Measurements from ENCODE around the gene GTPBP1. TPM values are rescaled to one million over a fixed set of nuclear protein-coding genes. Genes with fewer than 3 reads are reported as not detected.
A peak's percentile ranks its signal among the peaks of the same experiment; 100 is the strongest.

The GTPBP1 gene
- total RNA-seq, 1 donor from 2014 or later: 49.8 TPM

DNA sequence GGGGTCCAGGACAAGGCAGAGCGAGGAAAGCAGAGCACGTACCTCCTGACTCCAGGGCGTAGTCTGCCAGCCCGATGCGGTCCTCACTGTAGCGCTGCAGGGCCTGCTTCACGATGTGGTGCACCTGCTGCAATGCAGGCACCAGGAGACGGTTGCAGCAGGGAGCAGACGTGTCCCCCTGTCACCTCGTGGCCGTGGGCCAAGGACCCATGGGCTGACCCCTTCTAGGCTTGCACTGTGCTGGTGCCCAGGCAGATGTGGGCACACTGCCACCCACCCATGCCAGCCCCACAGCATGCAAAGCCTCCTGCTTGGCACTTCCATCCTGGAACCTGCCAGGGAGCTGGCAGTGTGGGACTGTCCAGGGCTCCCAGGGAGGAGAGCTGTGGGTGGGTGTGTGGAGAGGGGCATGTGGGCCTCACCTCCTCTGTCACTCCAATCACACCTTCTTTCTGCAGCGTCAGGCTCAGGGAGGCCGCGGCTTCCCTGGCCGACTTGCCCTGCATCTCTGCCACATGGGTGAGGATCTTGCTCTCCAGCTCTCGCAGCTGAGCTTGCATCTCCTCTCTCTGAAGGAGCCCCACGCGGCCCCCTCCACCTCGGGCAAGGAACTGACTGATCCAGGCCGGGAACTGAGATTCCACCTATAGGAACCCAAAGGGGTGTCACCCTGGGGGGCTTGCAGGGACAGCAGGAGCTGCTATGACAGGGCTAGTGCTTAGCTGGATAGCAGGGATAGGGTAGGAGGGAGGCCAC is 33.7 kb downstream of the GTPBP1 start:
- Histone ChIP-seq H3K27me3 (ENCODE audit: insufficient read depth, low read length) (no peaks in the 10 kb centered on the region), H3K4me2 (ENCODE audit: low read length) (no peak overlapping the region), H3K27ac (ENCODE audit: low read depth, low read length) (no peak overlapping the region), H2AFZ (ENCODE audit: low read depth, low read length) (no peak overlapping the region), H3K9ac (ENCODE audit: low read length) (no peak overlapping the region), H3K36me3 (ENCODE audit: insufficient read depth, low read length) (peaks cover 39% of the 10 kb centered on the region), H4K20me1 (ENCODE audit: insufficient read depth, low read length) (peaks cover 18% of the 10 kb centered on the region), H3K9me3 (ENCODE audit: insufficient read depth, low read depth, low read length) (no peaks in the 10 kb centered on the region), H3K79me2 (ENCODE audit: insufficient read depth, low read length) (no peaks in the 10 kb centered on the region), H3K4me1 (ENCODE audit: insufficient read depth, low read length) (peaks cover 3% of the 10 kb centered on the region), H3K4me3 (ENCODE audit: insufficient read depth, low read depth, low read length) (no peak overlapping the region)
- Mint-ChIP-seq H3K36me3 (ENCODE audit: low read depth, unreplicated experiment) (peaks cover 25% of the 10 kb centered on the region), H3K27me3 (ENCODE audit: low read depth, unreplicated experiment) (no peaks in the 10 kb centered on the region), H3K4me3 (ENCODE audit: unreplicated experiment) (no peak overlapping the region), H3K4me1 (ENCODE audit: low read depth, unreplicated experiment) (peaks cover 7% of the 10 kb centered on the region), H3K9me3 (ENCODE audit: unreplicated experiment) (no peaks in the 10 kb centered on the region), H3K27ac (ENCODE audit: unreplicated experiment) (peak overlapping the region; percentile 26)
- DNase-seq (ENCODE audit: low read depth) (no peak), FAIRE-seq (no peak)
- TF ChIP-seq EZH2 (IDR thresholded peaks at IDR 0.05; ENCODE audit: insufficient read depth, low read length): no peak
- TF ChIP-seq, protein P1, sequence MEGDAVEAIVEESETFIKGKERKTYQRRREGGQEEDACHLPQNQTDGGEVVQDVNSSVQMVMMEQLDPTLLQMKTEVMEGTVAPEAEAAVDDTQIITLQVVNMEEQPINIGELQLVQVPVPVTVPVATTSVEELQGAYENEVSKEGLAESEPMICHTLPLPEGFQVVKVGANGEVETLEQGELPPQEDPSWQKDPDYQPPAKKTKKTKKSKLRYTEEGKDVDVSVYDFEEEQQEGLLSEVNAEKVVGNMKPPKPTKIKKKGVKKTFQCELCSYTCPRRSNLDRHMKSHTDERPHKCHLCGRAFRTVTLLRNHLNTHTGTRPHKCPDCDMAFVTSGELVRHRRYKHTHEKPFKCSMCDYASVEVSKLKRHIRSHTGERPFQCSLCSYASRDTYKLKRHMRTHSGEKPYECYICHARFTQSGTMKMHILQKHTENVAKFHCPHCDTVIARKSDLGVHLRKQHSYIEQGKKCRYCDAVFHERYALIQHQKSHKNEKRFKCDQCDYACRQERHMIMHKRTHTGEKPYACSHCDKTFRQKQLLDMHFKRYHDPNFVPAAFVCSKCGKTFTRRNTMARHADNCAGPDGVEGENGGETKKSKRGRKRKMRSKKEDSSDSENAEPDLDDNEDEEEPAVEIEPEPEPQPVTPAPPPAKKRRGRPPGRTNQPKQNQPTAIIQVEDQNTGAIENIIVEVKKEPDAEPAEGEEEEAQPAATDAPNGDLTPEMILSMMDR (IDR thresholded peaks at IDR 0.05; ENCODE audit: insufficient read depth, low read depth, low read length): no peak

DNA sequence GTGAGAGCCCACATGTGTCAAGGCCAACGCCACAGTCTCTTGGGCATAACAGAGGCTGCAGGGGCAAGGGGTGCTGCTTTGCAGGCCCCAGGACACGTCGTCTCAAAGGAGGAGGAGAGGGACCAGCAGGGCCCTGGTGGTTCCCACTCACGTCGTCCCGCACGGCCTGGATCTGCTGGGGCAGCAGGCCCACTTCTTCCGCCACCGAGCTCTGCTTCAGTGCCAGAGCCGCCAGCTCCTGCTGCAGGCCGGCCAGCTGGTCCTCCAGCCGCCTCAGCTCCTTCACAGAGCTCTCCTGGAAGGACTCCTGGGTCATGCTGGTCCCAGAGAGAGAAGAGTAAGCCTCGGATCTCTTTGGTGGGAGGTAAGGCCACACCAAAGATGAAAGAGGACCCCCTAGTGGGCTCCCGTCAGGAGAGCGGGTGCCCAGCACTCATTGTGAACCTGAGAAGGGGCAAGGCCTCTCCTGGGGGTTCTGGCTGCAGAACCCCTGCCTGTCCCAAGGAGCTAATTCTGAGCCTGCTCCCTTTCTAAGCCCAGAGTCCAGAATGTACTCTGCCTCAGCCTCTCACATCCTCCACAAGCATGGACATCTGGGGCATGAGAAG is 34.5 kb downstream of the GTPBP1 start:
- H3K9ac ChIP-seq (ENCODE audit: low read length): no peak overlapping the region
- H3K9me3 ChIP-seq (ENCODE audit: insufficient read depth, low read depth, low read length): no peaks in the 10 kb centered on the region
- H3K36me3 Mint-ChIP-seq (ENCODE audit: low read depth, unreplicated experiment): peaks cover 29% of the 10 kb centered on the region
- no peaks in the 10 kb centered on the region for H3K9me3 Mint-ChIP-seq (ENCODE audit: unreplicated experiment)
- H3K79me2 ChIP-seq (ENCODE audit: insufficient read depth, low read length): no peaks in the 10 kb centered on the region
- TF ChIP-seq, protein P1 (IDR thresholded peaks at IDR 0.05; ENCODE audit: insufficient read depth, low read depth, low read length): no peak
- TF ChIP-seq EZH2 (IDR thresholded peaks at IDR 0.05; ENCODE audit: insufficient read depth, low read length): no peak
- DNase-seq (ENCODE audit: low read depth): no peak
- H3K27ac ChIP-seq (ENCODE audit: low read depth, low read length): no peak overlapping the region
- H3K4me2 ChIP-seq (ENCODE audit: low read length): no peak overlapping the region
- H4K20me1 ChIP-seq (ENCODE audit: insufficient read depth, low read length): peaks cover 13% of the 10 kb centered on the region
- H3K27me3 ChIP-seq (ENCODE audit: insufficient read depth, low read length): no peaks in the 10 kb centered on the region
- no peak overlapping the region for H3K4me3 ChIP-seq (ENCODE audit: insufficient read depth, low read depth, low read length)
- no peak for FAIRE-seq
- H3K4me1 Mint-ChIP-seq (ENCODE audit: low read depth, unreplicated experiment): peaks cover 7% of the 10 kb centered on the region
- peaks cover 3% of the 10 kb centered on the region for H3K4me1 ChIP-seq (ENCODE audit: insufficient read depth, low read length)
- no peak overlapping the region for H3K4me3 Mint-ChIP-seq (ENCODE audit: unreplicated experiment)
- H3K27ac Mint-ChIP-seq (ENCODE audit: unreplicated experiment): no peak overlapping the region
- no peaks in the 10 kb centered on the region for H3K27me3 Mint-ChIP-seq (ENCODE audit: low read depth, unreplicated experiment)
- no peak overlapping the region for H2AFZ ChIP-seq (ENCODE audit: low read depth, low read length)
- H3K36me3 ChIP-seq (ENCODE audit: insufficient read depth, low read length): peaks cover 44% of the 10 kb centered on the region

DNA sequence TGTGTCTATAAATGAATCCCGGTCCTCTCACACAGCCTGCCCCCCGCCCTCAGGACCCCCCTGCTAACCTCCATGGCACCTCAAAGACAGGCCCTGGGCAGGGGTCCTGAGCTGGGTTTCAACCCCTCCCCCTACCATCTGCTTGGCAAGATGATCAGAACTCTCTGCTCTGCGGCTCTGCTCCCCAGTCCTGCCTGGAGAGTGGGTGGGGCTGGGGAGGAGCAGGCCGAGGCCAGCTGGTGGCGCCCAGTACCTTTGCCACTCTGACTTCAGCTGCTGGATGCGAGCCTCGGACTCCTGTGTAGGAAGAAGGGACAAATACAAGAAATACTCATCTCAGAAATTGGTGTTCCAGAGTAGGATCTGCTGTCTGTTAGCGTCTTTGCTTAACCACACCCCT is 35.0 kb downstream of the GTPBP1 start:
- FAIRE-seq: no peak
- Mint-ChIP-seq H3K27me3 (ENCODE audit: low read depth, unreplicated experiment) (no peaks in the 10 kb centered on the region), H3K4me1 (ENCODE audit: low read depth, unreplicated experiment) (peaks cover 7% of the 10 kb centered on the region), H3K36me3 (ENCODE audit: low read depth, unreplicated experiment) (peaks cover 30% of the 10 kb centered on the region), H3K27ac (ENCODE audit: unreplicated experiment) (no peak overlapping the region), H3K9me3 (ENCODE audit: unreplicated experiment) (no peaks in the 10 kb centered on the region), H3K4me3 (ENCODE audit: unreplicated experiment) (no peak overlapping the region)
- H3K36me3 ChIP-seq (ENCODE audit: insufficient read depth, low read length): peaks cover 48% of the 10 kb centered on the region
- no peak overlapping the region for H2AFZ ChIP-seq (ENCODE audit: low read depth, low read length)
- no peaks in the 10 kb centered on the region for H3K27me3 ChIP-seq (ENCODE audit: insufficient read depth, low read length)
- peaks cover 3% of the 10 kb centered on the region for H3K4me1 ChIP-seq (ENCODE audit: insufficient read depth, low read length)
- no peaks in the 10 kb centered on the region for H3K9me3 ChIP-seq (ENCODE audit: insufficient read depth, low read depth, low read length)
- no peaks in the 10 kb centered on the region for H3K79me2 ChIP-seq (ENCODE audit: insufficient read depth, low read length)
- H4K20me1 ChIP-seq (ENCODE audit: insufficient read depth, low read length): peaks cover 9% of the 10 kb centered on the region
- H3K27ac ChIP-seq (ENCODE audit: low read depth, low read length): no peak overlapping the region
- no peak overlapping the region for H3K4me2 ChIP-seq (ENCODE audit: low read length)
- H3K4me3 ChIP-seq (ENCODE audit: insufficient read depth, low read depth, low read length): no peak overlapping the region
- no peak overlapping the region for H3K9ac ChIP-seq (ENCODE audit: low read length)
- TF ChIP-seq, protein P1 (IDR thresholded peaks at IDR 0.05; ENCODE audit: insufficient read depth, low read depth, low read length): no peak
- TF ChIP-seq EZH2 (IDR thresholded peaks at IDR 0.05; ENCODE audit: insufficient read depth, low read length): no peak
- DNase-seq (ENCODE audit: low read depth): no peak
